ENCODE measurements around the gene SUPT3H. TPM values are rescaled to one million over a fixed set of nuclear protein-coding genes. Genes with fewer than 3 reads are reported as not detected.

Gene SUPT3H
- total and polyA plus RNA-seq, 2 donors (not counting 1 experiment from before 2014, with no cell fraction given) = 5.5 to 12.4 TPM

- H3K4me3 Mint-ChIP-seq = no peak overlapping the region
- no peaks in the 10 kb centered on the region for H3K4me1 Mint-ChIP-seq
- Histone ChIP-seq H3K79me2 (ENCODE audit: control insufficient read depth, insufficient read depth, low read length) (no peaks in the 10 kb centered on the region), H3K4me3 (ENCODE audit: control extremely low read depth in 1 of 5, extremely low read depth in 1 of 5, insufficient read depth in 1 of 5, low read depth in 2 of 5, low read length in 4 of 5) (no peak overlapping the region), H3K27ac (ENCODE audit: low read length in 2 of 2) (no peak overlapping the region), H4K20me1 (ENCODE audit: control insufficient read depth, insufficient read depth, low read length, poor library complexity, severe bottlenecking) (no peaks in the 10 kb centered on the region), H3K4me2 (replicated peaks; ENCODE audit: low read depth, low read length, poor library complexity, severe bottlenecking) (no peak overlapping the region), H3K4me1 (ENCODE audit: control insufficient read depth in 2 of 2, insufficient read depth in 2 of 2, low read length in 2 of 2) (no peaks in the 10 kb centered on the region), H2AFZ (ENCODE audit: insufficient read depth, low read depth, low read length, poor library complexity, severe bottlenecking) (no peak overlapping the region), H3K27me3 (replicated peaks in 1 of 4; ENCODE audit: control extremely low read depth in 1 of 4, control insufficient read depth in 3 of 4, insufficient read depth in 4 of 4, low read length in 3 of 4) (no peaks in the 10 kb centered on the region), H3K9me3 (ENCODE audit: control extremely low read depth in 1 of 3, control insufficient read depth in 2 of 3, insufficient read depth in 1 of 3, low read length in 2 of 3) (no peaks in the 10 kb centered on the region), H3K36me3 (replicated peaks in 1 of 2; ENCODE audit: control extremely low read depth in 1 of 2, control insufficient read depth in 1 of 2, extremely low read depth in 1 of 2, insufficient read depth in 2 of 2, low read length in 1 of 2) (no peaks in the 10 kb centered on the region), H3K9ac (ENCODE audit: low read length) (no peak overlapping the region)
- no peak for ATAC-seq (ENCODE audit: low read depth)
- ChIA-PET POLR2A (no interaction called here), CTCF (no interaction called here)
- DNase-seq = no peak
- TF ChIP-seq CTCF (IDR thresholded peaks at IDR 0.05) = no peak
- no peak for TF ChIP-seq EZH2 (IDR thresholded peaks at IDR 0.05; ENCODE audit: borderline replicate concordance, insufficient read depth, low read depth, low read length, poor library complexity, severe bottlenecking)
- WGBS (ENCODE audit: insufficient coverage) = 94% methylated on average over 3 of the region's 8 CpGs
- peaks cover 6% of the 10 kb centered on the region for H3K27me3 Mint-ChIP-seq
- intact Hi-C loops (cut with micrococcal nuclease) = no loop called here
- H3K9me3 Mint-ChIP-seq (ENCODE audit: insufficient read depth) = no peaks in the 10 kb centered on the region
- no peak overlapping the region for H3K27ac Mint-ChIP-seq
Measured at GRCh38 chr6:44787254-44787834, 590.4 kb downstream of the SUPT3H start.

- no peak overlapping the region for H3K4me3 Mint-ChIP-seq
- intact Hi-C loops (cut with micrococcal nuclease) = no loop called here
- WGBS (ENCODE audit: insufficient coverage) = no CpG with 5 or more reads among the region's 1 CpG
- Histone ChIP-seq H3K9me3 (ENCODE audit: control extremely low read depth in 1 of 3, control insufficient read depth in 2 of 3, insufficient read depth in 1 of 3, low read length in 2 of 3) (no peaks in the 10 kb centered on the region), H3K4me1 (ENCODE audit: control insufficient read depth in 2 of 2, insufficient read depth in 2 of 2, low read length in 2 of 2) (no peaks in the 10 kb centered on the region), H3K27ac (ENCODE audit: low read length in 2 of 2) (no peak overlapping the region), H3K36me3 (replicated peaks in 1 of 2; ENCODE audit: control extremely low read depth in 1 of 2, control insufficient read depth in 1 of 2, extremely low read depth in 1 of 2, insufficient read depth in 2 of 2, low read length in 1 of 2) (no peaks in the 10 kb centered on the region), H4K20me1 (ENCODE audit: control insufficient read depth, insufficient read depth, low read length, poor library complexity, severe bottlenecking) (no peaks in the 10 kb centered on the region), H3K27me3 (replicated peaks in 1 of 4; ENCODE audit: control extremely low read depth in 1 of 4, control insufficient read depth in 3 of 4, insufficient read depth in 4 of 4, low read length in 3 of 4) (no peaks in the 10 kb centered on the region), H3K79me2 (ENCODE audit: control insufficient read depth, insufficient read depth, low read length) (no peaks in the 10 kb centered on the region), H3K4me2 (replicated peaks; ENCODE audit: low read depth, low read length, poor library complexity, severe bottlenecking) (no peak overlapping the region), H3K9ac (ENCODE audit: low read length) (no peak overlapping the region), H3K4me3 (ENCODE audit: control extremely low read depth in 1 of 5, extremely low read depth in 1 of 5, insufficient read depth in 1 of 5, low read depth in 2 of 5, low read length in 4 of 5) (no peak overlapping the region), H2AFZ (ENCODE audit: insufficient read depth, low read depth, low read length, poor library complexity, severe bottlenecking) (no peak overlapping the region)
- ChIA-PET CTCF (no interaction called here), POLR2A (no interaction called here)
- ATAC-seq (ENCODE audit: low read depth) (no peak), DNase-seq (no peak)
- H3K4me1 Mint-ChIP-seq = no peaks in the 10 kb centered on the region
- H3K9me3 Mint-ChIP-seq (ENCODE audit: insufficient read depth) = no peaks in the 10 kb centered on the region
- no peak for TF ChIP-seq CTCF (IDR thresholded peaks at IDR 0.05)
- TF ChIP-seq EZH2 (IDR thresholded peaks at IDR 0.05; ENCODE audit: borderline replicate concordance, insufficient read depth, low read depth, low read length, poor library complexity, severe bottlenecking) = no peak
- no peak overlapping the region for H3K27ac Mint-ChIP-seq
- peaks cover 6% of the 10 kb centered on the region for H3K27me3 Mint-ChIP-seq
Measured at GRCh38 chr6:44785130-44785529, 592.6 kb downstream of the SUPT3H start.

Data from B cell (primary cell).